ENCODE results near the gene HMGXB3.
A peak's percentile ranks its signal among the peaks of the same experiment; 100 is the strongest.

The HMGXB3 gene

DNA sequence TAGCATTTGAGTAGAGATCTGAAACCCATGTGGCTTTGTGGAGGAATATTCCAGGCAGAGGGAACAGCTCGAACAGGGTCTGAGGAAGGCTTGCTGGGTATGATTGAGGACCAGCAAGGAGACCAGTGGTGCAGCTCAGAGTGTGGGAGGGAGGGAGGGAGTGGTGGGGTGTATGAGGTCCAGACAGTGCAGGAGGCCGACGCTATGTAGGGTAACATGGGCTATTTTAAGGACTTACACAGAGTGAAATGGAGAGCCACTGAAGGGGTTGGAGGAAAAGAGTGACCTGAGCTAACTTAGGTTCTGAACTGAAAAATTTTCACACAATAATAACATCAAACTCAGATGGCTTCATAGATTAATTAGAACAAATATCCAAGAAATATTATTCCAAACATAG, 41.9 kb downstream of the HMGXB3 start:
- TF ChIP-seq, protein P1, sequence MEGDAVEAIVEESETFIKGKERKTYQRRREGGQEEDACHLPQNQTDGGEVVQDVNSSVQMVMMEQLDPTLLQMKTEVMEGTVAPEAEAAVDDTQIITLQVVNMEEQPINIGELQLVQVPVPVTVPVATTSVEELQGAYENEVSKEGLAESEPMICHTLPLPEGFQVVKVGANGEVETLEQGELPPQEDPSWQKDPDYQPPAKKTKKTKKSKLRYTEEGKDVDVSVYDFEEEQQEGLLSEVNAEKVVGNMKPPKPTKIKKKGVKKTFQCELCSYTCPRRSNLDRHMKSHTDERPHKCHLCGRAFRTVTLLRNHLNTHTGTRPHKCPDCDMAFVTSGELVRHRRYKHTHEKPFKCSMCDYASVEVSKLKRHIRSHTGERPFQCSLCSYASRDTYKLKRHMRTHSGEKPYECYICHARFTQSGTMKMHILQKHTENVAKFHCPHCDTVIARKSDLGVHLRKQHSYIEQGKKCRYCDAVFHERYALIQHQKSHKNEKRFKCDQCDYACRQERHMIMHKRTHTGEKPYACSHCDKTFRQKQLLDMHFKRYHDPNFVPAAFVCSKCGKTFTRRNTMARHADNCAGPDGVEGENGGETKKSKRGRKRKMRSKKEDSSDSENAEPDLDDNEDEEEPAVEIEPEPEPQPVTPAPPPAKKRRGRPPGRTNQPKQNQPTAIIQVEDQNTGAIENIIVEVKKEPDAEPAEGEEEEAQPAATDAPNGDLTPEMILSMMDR (IDR thresholded peaks at IDR 0.05): no peak
- Histone ChIP-seq H3K27ac (no peak overlapping the region), H3K27me3 (ENCODE audit: control insufficient read depth, insufficient read depth, low read length) (no peaks in the 10 kb centered on the region), H3K36me3 (ENCODE audit: control insufficient read depth, insufficient read depth, low read length) (no peaks in the 10 kb centered on the region), H3K4me3 (ENCODE audit: low read depth, low read length) (no peak overlapping the region), H2AFZ (no peak overlapping the region), H3K4me2 (ENCODE audit: low read length) (no peak overlapping the region), H3K9me3 (ENCODE audit: control insufficient read depth, low read length) (no peaks in the 10 kb centered on the region), H3K9ac (no peak overlapping the region), H3K79me2 (no peaks in the 10 kb centered on the region), H3K4me1 (peaks cover 18% of the 10 kb centered on the region)

GRCh38 chr5:150043657-150044328, 43.3 kb downstream of the HMGXB3 start:
- Histone ChIP-seq H3K4me2 (ENCODE audit: low read length) (no peak overlapping the region), H3K4me1 (peaks cover 18% of the 10 kb centered on the region), H3K9ac (no peak overlapping the region), H3K27ac (peak overlapping the region; percentile 11), H3K9me3 (ENCODE audit: control insufficient read depth, low read length) (no peaks in the 10 kb centered on the region), H2AFZ (no peak overlapping the region), H3K79me2 (no peaks in the 10 kb centered on the region), H3K4me3 (ENCODE audit: low read depth, low read length) (no peak overlapping the region), H3K27me3 (ENCODE audit: control insufficient read depth, insufficient read depth, low read length) (no peaks in the 10 kb centered on the region), H3K36me3 (ENCODE audit: control insufficient read depth, insufficient read depth, low read length) (no peaks in the 10 kb centered on the region)
- TF ChIP-seq, protein P1 (IDR thresholded peaks at IDR 0.05): no peak

DNA sequence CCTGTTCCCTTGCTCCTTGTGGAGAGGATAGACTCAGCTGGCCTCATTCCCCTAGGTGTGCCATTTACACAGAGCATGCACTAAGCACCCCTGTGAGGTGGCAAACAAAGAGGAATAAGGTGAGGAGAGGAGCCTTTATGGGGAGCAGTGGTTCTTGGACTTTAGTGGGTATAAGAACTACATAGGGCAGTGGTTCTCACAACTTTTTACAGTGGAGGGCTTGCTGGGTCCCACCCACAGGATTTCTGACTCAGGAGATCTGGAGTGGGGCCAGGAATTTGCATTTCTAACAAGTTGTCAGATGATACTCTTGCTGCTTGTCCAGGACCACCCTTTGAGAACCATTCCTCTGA, 43.8 kb downstream of the HMGXB3 start:
- Histone ChIP-seq H3K79me2 (no peaks in the 10 kb centered on the region), H3K4me2 (ENCODE audit: low read length) (peak overlapping the region; percentile 13), H3K9ac (no peak overlapping the region), H3K4me3 (ENCODE audit: low read depth, low read length) (no peak overlapping the region), H3K27ac (no peak overlapping the region), H3K36me3 (ENCODE audit: control insufficient read depth, insufficient read depth, low read length) (no peaks in the 10 kb centered on the region), H3K27me3 (ENCODE audit: control insufficient read depth, insufficient read depth, low read length) (no peaks in the 10 kb centered on the region), H3K4me1 (peaks cover 18% of the 10 kb centered on the region), H2AFZ (no peak overlapping the region), H3K9me3 (ENCODE audit: control insufficient read depth, low read length) (no peaks in the 10 kb centered on the region)
- TF ChIP-seq, protein P1 (IDR thresholded peaks at IDR 0.05): no peak

- Histone ChIP-seq H2AFZ (no peak overlapping the region), H3K4me3 (ENCODE audit: low read depth, low read length) (no peak overlapping the region), H3K27ac (no peak overlapping the region), H3K4me1 (peaks cover 18% of the 10 kb centered on the region), H3K9me3 (ENCODE audit: control insufficient read depth, low read length) (no peaks in the 10 kb centered on the region), H3K36me3 (ENCODE audit: control insufficient read depth, insufficient read depth, low read length) (no peaks in the 10 kb centered on the region), H3K4me2 (ENCODE audit: low read length) (peak overlapping the region; percentile 13), H3K27me3 (ENCODE audit: control insufficient read depth, insufficient read depth, low read length) (no peaks in the 10 kb centered on the region), H3K9ac (no peak overlapping the region), H3K79me2 (no peaks in the 10 kb centered on the region)
- TF ChIP-seq, protein P1 (IDR thresholded peaks at IDR 0.05): no peak
These were observed 44.2 kb downstream of the HMGXB3 start for GRCh38 chr5:150044712-150045111.

DNA sequence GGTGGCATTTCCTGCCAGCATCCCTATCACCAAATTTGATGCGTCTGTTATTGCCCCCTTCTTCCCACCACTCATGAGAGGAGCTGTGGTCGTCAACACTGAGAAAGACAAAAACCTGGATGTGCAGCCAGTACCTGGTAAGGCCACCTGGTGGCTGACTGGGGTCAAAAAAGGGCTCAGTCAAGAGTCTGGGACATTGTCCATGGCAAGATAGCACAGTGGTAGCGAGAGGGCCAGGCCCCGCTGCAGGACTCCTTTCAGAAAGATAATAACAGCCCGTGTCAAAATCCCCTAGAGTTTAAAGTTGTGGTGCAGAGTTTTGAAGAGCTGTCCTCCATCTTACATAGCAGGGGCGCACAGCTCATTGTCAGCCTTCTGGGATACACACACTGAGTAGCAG, 45.0 kb downstream of the HMGXB3 start:
- no peak overlapping the region for H3K27ac ChIP-seq
- peaks cover 18% of the 10 kb centered on the region for H3K4me1 ChIP-seq
- H3K4me3 ChIP-seq (ENCODE audit: low read depth, low read length): no peak overlapping the region
- TF ChIP-seq, protein P1 (IDR thresholded peaks at IDR 0.05): no peak
- no peak overlapping the region for H2AFZ ChIP-seq
- H3K27me3 ChIP-seq (ENCODE audit: control insufficient read depth, insufficient read depth, low read length): no peaks in the 10 kb centered on the region
- H3K9me3 ChIP-seq (ENCODE audit: control insufficient read depth, low read length): no peaks in the 10 kb centered on the region
- no peaks in the 10 kb centered on the region for H3K36me3 ChIP-seq (ENCODE audit: control insufficient read depth, insufficient read depth, low read length)
- no peaks in the 10 kb centered on the region for H3K79me2 ChIP-seq
- no peak overlapping the region for H3K4me2 ChIP-seq (ENCODE audit: low read length)
- no peak overlapping the region for H3K9ac ChIP-seq
